NCI-H345 (cell line): ENCODE results near the gene CMKLR1.

ENCODE experiments used
- DNase-seq: peaks from one replicate; lab custom pipeline; 2025; lab: John Stamatoyannopoulos, UW

Gene CMKLR1

GRCh38 chr12:108363165-108363564 is 24.1 kb upstream of the CMKLR1 start:
- no peak for DNase-seq

DNA sequence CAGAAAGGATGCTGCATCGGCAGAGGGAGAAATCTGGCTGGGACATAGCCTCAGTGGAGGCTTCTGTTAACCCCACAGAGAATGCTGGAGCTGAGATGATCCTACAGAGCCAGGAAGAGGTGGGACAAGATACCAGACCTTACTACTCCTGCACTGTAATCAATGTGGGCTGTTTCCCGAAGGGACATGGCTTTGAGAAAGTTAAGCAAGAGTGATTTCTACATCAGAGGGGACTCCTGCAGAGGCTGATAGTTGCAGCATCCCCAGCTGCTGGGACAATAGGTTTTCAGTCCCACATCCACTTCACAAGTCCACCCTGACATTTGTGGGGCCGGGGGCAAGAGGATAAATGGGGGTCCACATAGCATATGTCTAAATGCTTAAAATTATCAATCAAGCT is 22.5 kb upstream of the CMKLR1 start:
- DNase-seq = no peak

DNA sequence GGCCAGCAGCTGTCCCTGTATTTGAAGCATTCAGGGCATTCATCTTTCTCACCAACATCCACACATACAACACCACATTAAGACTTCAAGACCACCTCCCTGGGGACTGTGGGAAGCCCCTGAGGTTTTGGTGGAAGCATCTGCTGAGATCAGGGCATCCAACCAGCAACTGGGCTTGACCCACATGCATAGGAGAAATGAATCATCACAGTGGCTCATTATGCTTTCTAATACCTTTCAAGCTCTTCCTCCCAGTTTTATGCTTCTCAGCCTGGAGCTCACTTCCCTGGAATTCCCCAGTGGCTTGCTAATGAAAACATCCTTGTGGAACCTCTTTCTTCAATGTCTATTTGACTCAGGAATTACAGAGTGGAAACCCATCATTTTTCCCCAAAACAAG is 21.4 kb upstream of the CMKLR1 start:
- no peak for DNase-seq

GRCh38 chr12:108360057-108360456 is 20.9 kb upstream of the CMKLR1 start:
- no peak for DNase-seq

DNA sequence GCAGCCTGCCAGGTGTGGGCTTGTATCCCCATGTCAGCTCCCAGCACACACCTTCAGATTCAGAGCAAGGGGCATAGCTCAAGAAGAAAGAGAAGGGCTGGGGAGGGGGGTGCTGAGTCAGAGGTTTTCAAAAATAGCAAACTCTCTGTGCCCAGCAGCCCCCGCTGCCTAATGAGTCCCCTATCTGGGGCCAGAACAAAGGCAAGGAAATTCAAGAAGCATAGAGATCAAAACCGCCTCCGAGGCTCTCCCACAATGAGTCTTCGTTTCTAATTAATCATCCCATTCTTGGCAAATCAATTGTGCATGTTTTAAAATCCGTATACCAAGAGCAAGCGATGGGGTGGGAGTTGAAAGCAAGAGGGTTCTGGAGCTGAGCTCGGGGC is 19.5 kb upstream of the CMKLR1 start:
- DNase-seq = no peak

DNA sequence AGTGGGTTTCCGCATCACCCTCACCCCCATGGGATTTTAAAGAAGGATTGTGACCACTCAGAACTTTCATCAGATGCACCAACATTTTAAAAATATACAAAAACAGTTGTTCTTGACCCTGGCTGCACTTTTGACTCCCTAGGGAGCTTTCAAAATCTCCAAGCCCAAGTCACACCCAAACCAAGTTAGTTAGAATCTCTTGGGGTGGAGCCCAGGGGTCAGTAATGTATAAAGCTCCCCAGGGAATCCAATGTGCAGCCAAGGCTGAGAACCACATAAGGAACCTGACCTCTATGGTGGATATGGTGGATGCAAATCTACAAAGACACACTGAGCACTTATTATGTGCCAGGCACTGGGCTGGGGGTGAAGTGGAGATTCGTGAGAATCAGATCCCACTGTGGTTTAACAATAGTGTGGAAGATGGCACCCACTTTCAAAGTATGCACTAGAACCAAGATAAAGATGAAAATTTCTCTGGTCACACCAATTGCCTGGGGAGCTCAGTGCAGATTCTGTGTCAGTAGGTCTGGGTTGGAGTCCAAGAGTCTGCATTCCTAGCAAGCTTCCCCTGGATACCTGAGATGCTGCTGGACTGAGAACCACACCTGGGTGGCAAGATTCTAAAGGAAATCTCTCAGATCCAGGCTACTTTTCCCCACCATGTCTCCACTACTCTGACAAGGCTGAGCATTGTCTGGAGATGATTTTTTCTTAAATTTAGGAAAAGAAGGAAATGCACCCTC is 18.9 kb upstream of the CMKLR1 start:
- no peak for DNase-seq

DNA sequence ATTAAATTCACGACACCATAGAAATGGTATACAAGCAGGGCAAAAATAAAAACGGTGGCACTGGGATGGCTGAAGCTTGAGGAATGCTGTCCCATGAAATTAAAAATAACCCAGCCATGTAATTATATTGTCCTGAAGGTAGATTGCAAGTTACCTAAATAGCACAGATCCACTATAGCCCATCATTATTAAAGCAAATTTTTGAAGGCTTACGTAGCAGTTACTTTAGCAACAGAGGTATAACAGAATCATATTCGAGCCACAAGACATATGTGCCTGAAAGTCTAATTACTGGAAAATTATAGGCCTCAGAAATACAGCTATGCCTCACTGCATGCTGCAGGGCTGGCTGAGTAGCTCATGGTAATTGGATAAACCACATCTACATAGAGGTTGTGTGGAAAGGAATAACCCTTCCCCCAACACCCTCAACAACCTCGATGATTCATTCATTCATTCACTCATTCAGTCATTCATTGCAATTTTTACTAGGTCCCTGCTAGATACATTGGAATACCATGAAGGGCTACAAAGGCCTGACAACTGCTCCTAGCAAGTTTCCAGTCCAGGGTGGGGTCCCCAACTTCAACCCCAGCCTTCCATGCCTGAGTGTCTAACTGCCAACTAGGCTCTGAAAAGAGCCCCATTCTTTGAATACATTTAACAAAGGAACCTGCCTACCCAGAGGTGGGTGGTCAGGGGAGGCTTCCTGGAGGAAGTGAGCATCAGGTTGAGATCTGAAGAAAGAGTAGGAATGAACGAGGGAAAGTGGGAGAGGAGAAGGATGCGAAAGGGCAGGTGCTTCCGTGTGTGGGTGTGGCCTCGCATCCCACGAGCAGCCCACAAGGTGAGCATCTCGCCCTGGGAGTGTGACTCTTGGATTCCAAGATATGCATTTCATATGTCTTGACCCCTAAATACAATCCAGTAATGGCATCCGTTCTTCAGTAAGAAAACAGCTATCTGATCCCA is 18.0 kb upstream of the CMKLR1 start:
- DNase-seq = no peak

GRCh38 chr12:108355069-108355468 is 16.0 kb upstream of the CMKLR1 start:
- no peak for DNase-seq

DNA sequence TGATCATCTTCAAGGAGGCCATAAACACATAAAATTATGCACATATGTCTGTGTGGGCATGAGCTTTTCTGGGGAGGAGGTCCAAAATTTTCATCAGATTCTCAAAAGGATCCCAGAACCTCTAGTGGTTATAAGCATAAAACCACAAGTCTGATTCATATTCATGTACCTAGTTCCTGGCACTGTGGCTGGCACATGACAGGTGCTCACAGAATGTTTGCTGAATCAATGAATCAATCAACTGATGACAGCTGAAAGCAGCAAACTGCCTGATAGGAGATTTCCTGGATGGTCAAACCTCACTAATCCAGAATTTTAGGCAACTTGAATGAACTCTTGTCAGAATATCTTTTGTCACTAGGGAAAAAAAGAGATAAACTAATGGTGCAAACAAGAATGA is 13.5 kb upstream of the CMKLR1 start:
- DNase-seq = no peak

GRCh38 chr12:108350511-108350910 is 11.4 kb upstream of the CMKLR1 start:
- no peak for DNase-seq

DNA sequence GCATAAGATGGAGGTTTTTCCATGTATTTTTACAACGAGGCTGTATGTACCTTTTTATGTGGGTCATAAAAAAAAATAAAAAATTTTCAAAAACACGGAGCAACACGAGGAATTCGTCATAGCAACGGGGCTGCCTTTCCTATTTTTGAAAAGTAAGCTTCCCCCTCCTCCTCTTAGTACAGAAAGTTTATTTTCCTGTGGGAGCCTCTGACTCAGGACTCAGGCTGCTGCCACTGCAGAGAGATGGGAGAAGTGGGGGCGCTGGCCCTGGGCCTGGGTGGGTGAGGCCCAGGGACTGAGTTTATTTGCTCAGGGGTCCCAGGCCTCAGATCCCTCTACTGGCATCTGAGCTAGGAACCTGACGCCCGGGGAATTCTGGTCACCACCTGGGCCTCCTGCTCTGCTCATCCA is 10.2 kb upstream of the CMKLR1 start:
- DNase-seq = no peak

DNA sequence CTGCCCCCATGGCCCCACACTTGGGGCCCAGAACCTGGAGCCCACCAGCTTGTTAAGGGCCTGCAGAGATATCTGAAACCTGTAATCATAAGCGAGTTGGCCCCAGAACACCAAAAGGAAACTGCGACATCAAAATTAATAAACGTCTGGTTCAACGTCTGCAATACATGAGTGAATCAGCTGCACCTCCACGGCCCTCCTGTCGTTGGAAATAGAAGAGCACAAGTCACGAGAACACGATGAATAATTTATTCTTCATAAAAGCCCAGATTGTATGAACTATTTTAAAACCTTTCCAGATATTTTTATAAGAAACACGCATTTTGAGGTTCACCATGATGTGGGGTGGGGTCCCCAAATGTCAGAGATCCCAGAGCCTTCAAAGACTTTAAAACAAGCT is 9.7 kb upstream of the CMKLR1 start:
- DNase-seq = no peak

DNA sequence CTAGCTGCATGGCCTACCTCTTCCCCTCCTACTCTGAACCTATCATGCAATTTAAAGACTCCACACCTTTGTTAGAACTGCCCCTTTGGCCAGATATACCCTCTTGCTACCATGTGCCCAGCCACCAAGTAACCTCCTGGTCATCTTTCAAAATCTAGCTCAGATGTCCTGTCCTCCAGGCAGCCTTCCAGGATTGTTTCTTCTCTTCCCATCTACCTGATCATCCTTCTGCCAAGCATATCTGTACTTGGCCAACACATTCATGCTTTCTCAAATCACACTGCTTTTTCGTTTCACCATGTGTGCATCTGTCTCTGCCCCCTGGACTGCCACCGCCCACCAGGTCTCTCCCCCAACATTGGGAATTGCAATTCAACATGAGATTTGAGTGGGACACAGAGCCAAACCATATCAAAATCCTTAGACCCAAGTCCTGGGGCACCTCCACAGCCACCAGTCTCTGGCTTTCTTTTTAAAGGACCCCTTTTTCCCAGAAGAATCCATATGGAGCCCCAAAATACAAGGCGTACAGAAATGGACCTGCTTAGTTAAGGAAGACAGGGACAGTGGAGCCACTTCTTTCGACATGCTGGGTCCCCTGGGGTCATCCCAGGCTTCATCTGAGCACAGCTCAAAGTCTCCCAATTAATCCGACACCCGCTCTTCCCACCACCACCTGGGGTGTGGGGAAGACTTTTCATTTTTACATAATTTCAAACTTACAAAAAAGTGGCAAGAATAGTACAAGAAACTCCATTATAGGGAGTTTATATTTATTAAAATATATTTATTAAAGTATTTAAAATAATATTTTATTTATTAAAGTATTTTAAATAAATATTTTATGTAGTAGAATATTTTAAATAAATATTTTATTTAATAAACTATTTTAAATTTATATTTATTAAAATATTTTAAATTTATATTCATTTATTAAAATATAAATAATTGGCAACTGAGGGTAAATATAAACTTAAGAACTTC is 7.9 kb upstream of the CMKLR1 start:
- DNase-seq = no peak

GRCh38 chr12:108345716-108346633 is 6.9 kb upstream of the CMKLR1 start:
- DNase-seq = no peak

- no peak for DNase-seq
Observed at GRCh38 chr12:108342985-108343384, 3.9 kb upstream of the CMKLR1 start.

GRCh38 chr12:108341854-108342847 is 3.0 kb upstream of the CMKLR1 start:
- DNase-seq = no peak

- no peak for DNase-seq
Observed at GRCh38 chr12:108341356-108341755, 2.2 kb upstream of the CMKLR1 start.

GRCh38 chr12:108340037-108340436 is 926 bp upstream of the CMKLR1 start:
- no peak for DNase-seq
